Activated CD4-positive, alpha-beta T cell treated with anti-CD3 and anti-CD28 coated beads, Interleukin-2, amount 50 U/mL, for 4 hours (primary cell): ENCODE results near the gene GIT1.

Experiments
- DNase-seq, 2 experiments: peaks; one replicate each; pipeline ENCODE4 v3.0.0-alpha.2; 2020

The GIT1 gene

DNA sequence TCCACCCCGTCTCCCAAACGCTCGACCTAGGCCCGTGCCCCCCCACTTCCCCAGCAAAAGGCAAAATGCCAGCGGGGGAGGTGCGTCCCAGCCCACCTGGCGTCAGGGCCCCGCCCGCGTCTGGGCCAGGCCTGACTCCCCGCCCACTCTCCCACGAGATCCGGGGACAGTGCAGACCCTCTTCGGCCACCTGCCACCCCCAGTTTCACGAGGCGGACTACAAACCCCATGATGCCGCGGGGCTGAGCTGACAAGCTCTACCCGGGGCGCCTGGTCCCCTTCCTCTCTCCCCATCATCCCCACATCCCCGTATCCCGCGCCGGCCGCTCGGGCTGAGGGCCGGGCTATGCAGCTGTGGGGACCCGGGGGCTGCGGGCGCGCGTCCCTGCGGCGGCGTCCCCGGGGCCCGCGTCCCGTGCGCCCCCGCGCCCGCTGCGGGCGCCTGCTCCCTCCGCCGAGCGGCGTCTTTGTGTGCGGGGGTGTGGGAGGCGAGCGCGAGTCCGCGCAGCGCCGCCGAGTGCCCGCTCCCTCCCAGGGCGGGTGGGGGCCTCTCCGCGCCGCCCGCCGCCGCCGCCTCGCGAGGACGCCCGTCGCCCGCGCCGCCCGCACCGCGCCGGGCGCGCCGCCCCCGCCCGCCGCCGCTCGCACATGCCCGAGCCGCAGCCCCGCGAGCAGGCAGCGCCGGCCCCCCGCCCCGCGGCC lies 3.6 kb upstream of the GIT1 start, which contains the start of gene ANKRD13B:
TSS of gene ANKRD13B (plus strand) at position 283 of the 702 bp plus-strand sequence. CDS start 490 bp downstream, outside the sequence.
- no peak for DNase-seq

DNA sequence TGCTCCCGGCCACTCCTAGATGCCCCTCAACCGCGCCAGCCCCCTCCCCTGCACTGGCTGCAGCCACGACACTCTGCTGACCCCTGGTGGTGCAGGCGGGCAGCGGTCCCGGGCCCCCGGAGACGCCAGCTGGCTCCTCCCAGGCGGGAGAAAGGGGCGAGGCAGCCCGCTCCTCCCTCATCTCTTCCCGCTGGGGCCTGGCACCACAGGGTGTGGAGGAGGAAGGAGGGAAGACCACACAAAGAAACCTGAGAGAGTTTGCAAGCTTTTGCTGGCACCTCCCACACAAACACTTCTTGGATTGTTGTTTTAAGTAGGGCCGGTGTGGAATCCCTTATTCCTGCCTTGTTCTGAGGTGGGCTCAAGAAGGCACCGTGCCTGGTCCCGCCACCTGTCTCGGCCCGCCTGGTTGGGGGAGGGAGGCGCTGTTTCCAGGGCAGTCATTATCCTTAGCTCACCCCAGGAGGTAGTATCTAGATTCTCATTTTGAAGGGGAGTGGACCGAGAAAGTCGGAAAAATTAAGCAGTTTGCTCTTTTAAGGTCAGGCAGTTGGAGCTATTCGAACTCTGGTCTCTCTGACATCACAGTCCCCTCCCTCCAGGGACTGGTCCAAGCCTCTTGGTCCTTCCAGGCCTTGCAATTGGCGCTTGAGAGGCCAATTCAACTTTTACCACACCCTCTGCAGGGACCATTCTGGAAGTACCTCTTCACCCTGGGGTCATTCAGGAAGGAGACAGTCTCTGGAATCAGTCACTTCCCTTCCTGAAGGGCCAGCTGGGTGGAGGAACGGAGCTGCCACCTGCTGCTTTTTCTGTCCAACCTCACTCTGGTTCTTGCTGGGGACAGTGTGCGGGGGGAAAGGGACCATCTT lies 2.5 kb upstream of the GIT1 start:
- peak; percentile 65 to 70 for DNase-seq

DNA sequence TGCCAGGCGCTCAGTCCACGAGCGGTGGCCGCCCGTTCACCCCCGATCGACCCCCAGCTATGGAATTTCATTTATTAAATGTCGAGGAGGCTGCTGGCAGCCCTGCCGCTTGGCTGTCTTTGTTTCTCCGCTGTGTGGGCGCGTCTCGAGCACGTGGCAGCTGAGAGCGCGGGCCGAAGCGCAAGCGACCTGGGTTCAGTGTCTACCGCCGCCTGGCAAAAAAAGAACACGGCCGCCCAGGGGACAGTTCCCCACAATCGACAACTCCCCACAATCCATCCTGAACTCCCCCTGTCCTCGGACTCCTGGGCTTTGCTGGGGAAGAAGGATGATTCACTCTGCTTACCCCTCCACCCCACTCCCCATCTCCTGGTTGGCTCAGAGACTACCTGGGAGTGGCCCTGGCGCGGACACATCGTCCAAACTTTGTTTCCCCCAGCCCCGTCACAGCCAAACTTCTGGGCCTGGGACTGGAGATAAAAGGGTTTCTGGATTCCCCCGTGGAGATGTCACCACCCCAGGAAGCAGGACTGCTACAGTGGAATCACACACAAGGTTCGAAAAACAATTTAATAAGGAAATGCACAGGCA lies 1.8 kb upstream of the GIT1 start:
- DNase-seq = peak in 1 of 2 experiments; percentile 38

GRCh38 chr17:29590411-29591145 lies 1.1 kb upstream of the GIT1 start:
- no peak for DNase-seq

GRCh38 chr17:29588562-29589411 lies 661 bp downstream of the GIT1 start:
- peak; percentile 65 to 74 for DNase-seq

DNA sequence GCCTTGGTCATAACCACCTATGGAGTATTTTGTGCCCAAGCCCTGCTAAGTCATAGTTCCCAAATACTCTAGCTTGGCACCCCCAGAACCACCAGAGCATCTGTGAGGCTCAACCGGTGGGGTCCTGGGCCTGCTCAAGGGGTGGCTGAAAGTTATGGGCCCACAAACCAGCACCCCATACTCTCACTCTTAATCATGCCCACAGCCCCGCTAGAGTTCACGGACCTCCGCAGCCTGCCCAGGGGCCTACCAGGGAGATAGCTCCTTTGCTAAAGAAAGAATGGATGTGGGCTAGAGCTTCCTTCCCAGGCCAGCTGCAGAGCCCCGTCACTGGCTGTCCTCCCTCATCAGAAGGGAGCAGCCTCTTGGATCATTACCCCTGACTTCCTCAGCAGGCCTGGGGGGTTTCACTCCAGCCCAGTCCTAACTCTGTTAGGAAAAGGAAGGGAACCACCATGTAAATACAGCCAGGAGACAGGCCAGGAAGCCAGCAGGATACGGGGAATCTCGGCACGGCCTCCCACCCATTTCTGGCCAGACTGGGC lies 1.4 kb downstream of the GIT1 start:
- no peak for DNase-seq

GRCh38 chr17:29587591-29587990 lies 1.9 kb downstream of the GIT1 start:
- no peak for DNase-seq

GRCh38 chr17:29586676-29587469 lies 2.6 kb downstream of the GIT1 start:
- no peak for DNase-seq

DNA sequence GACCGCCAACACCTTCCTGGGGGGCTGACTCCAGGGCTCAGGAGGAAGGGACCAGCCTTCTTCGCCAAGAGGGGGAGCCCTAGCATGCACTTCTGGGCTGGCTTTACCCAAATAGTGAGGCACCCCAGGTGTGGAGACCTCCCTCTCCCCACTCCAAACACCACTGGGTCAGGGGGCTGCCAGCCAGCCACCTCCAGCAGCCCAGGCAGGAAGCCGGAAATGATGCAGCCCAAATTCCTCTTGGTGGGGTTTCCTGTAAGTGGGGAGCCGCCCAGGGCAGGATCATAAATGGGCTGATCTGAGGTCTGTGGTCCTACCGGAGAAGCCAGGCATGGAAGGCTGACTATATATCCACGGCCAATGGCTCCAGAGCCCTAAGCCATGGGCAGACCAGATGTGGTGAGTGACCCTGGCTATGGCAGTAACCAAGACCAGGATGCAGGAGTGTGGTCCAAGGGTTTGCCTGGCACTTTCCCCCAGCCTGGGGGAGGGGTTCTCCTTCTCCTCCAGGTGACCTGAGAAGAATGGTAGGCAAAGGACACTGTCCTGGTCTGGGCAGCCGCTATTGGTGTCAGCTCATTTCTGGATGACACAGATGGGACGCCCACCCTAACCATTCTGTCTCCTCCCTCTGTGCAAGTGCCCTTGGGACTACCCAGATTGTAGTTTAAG lies 4.2 kb downstream of the GIT1 start:
- DNase-seq = no peak

DNA sequence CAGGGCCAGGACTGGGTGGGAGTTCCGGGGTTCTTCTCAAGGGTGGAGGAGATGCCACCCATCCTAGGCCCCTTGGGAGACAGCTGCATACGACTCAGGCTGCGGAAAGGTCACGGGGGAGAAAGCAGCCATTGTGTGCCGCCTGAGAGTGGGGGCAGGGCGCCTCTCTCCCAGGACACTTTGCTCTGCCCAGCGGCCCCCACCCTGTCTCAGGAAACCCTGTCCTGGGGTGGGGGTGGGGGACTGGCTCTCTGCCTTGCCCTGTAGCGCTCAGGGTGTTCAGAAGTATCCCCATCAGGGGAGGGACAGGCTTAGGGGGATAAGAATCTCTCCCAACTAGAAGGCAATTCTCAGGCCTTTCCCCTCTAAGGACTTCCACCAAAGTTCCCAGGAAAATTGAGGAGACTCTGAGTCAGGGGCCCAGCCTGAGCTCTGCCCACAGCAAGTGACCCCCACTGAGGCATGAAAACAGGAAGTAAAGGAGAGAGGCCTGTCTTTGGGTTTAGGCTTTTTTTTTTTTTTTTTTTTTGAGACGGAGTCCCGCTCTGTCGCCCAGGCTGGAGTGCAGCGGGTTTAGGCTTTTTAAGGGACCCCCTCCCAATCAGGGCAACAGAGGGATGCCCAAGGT lies 4.9 kb downstream of the GIT1 start:
- no peak for DNase-seq

DNA sequence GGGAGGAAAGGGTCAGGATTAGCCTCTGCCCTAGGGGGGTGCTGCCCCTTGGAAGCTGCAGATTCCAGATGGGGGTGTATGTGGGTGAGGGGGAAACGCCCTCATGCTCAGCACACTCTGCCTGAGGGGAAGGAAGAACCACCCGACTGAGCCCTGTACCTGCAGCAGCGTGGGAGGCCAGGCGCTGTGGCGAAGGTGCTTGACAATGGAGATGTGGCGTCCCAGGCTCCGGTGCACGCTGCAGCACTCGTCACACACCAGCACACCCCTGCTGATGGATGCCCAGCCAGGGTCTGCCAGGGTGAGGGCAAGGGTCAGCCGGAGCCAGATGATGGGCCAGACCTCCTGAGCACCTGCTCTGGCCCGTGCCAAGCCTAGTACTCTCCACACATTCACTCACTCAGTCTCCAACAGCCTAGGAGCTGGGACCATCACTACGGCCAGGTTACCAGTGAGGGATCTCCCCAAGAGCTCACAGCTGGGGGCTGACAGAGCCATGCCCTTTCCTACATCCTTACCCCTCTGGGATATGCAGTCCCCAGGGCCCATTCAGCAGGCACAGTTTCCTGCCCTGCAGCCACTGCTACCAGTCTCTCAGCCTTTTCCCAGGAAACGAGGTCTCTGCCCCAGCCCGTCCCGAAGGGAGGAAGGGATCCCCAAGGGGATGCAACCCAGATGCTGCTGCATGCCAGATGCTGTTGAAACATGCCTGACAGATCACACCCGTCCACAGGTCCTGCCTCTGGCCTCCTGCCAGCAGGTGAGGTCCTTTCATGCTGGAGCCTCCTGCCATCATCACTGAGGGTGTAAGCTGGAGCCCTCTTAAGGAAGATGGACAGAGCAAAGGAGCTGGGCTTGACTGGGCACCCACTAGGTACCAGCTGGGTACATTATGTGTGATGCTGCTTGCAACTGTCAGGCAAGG lies 5.9 kb downstream of the GIT1 start:
- DNase-seq = no peak

DNA sequence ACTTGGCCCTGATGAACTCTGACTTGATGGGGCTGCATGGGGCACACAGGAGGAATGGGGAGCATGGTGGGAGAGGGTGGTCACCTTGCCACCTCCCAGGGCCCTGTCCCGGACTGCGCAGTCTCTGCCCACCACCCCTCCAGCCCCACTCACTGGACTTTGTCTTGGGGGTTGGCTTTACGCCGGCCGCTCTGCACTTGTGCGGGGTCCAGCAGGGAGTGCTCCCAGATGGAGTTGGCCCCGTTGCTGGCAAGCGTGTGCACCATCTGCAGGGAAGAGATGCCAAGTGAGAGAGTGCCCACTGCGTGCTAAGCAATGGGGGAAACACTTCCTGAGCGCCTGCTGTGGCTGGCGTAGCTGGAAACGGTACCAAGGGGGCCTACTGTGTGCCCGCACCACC lies 6.7 kb downstream of the GIT1 start:
- no peak for DNase-seq

DNA sequence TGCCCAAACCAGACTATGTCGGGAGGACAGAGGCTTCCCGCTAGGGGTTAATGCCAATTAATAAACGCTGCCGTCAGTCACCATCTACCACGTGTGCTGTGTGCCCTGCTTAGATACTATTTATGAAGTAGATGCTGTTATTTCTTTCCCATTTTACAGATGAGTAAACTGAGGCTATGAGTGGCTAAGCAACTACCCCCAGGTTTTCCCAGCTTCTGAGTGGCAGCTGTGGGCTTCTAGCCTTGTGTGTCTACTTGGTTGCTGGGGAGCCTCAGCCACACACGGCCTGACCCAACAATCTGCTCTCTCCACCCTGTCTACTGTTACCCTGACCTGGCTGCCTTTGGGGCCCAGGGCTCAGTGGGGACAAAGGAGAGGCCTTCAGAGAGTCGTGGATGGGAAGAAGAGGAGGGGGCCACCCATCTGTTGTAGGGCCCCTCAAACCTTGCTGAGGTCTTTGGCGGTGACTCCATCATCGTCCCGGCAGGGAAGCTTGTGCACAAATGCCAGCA lies 7.1 kb downstream of the GIT1 start:
- DNase-seq = no peak

GRCh38 chr17:29581583-29582253 lies 7.7 kb downstream of the GIT1 start:
- no peak for DNase-seq

DNA sequence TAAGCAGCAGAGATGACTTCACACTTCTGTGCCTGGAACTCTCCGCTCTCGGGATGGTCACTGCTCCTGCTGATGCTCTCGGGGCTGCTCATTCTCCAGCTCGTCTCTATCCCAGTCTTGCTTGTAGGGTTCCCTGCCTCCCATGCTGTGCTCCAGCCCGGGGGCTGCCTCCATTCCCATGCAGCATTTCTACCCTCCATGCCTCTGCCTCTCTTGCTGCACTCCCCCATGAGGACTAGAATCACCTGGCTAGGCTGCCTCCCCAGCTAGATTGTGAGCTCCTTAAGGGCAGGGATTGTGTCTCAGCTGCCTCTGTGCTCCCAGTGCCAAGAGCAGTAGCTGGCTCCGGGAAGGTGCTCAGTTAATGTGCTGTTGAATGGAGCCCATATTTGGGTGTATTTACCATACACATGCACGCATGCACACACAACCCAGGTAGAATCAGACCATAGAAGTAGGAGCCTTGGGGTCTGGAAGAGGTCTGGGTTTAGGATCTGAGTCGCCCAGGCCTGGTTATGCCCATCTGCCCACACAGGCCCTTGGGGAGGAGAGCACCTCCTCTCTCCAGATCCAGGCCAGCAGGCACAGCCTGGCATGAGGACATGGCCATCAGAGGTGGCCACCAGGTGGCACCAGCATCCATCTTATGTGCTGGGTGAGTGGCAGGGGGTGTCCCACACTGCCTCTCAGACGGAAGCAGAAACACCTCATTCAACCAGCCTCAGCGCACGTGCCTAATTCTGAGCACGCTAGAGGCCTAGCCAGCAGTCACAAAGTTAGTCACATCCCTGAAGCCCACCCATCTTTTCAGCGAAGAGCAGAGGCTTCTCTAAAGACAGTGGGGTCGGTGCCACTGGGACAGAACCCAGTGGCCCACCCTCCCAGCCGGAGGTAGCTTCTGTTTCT lies 9.3 kb downstream of the GIT1 start:
- DNase-seq = peak; percentile 90 to 91

- DNase-seq = no peak
These were observed 10.6 kb downstream of the GIT1 start for GRCh38 chr17:29578626-29579485.
